Keratinocyte (primary cell): ENCODE measurements around the gene DNMT3A.

Experiments used
- CTCF ChIP-seq, 3 experiments: IDR thresholded peaks in 1 of 3; conservative IDR thresholded peaks in 1 of 3; optimal IDR thresholded peaks in 1 of 3; 2 replicates in 2 of 3; 3 replicates in 1 of 3; pipeline versions ENCODE3 to v1.5.1; 2011; ENCODE audit warnings: low read length in 3 of 3, mild to moderate bottlenecking in 3 of 3, moderate library complexity in 2 of 3, control low read depth in 1 of 3, inconsistent platforms in 1 of 3; ENCODE audit not compliant: insufficient read depth in 2 of 3; ENCODE audit errors: extremely low read depth in 1 of 3
- EZH2 ChIP-seq: IDR thresholded peaks from one replicate; pipeline ENCODE4 v1.6.1; 2012; ENCODE audit warnings: inconsistent platforms, mild to moderate bottlenecking, low read length, moderate library complexity

GRCh38 chr2:25385910-25386309 is 44.2 kb upstream of the DNMT3A start:
- TF ChIP-seq CTCF (optimal IDR thresholded peaks at IDR 0.05 in 1 of 3, IDR thresholded peaks at IDR 0.05 in 1 of 3, conservative IDR thresholded peaks at IDR 0.05 in 1 of 3; ENCODE audit: extremely low read depth in 1 of 3, insufficient read depth in 2 of 3, low read length in 3 of 3) (no peak), EZH2 (no peak)
